HFF-Myc (cell line): ENCODE data around the gene SHISA5.

Experiments
- DNase-seq: peaks from one replicate; pipeline ENCODE4 v3.0.0-alpha.2; 2011; ENCODE audit warnings: low read depth; ENCODE audit errors: extremely low read depth
- H3K4me3 ChIP-seq: replicated peaks from 2 replicates; pipeline ENCODE4 v1.5.1; 2011; ENCODE audit warnings: low read depth, mild to moderate bottlenecking, control low read depth, low read length
- CTCF ChIP-seq: IDR thresholded peaks from 2 replicates; pipeline ENCODE4 v1.5.1; 2012; ENCODE audit warnings: mild to moderate bottlenecking, low read depth, low read length, control low read depth; ENCODE audit errors: missing control alignments

SHISA5 gene

GRCh38 chr3:48546203-48546829 lies 42.3 kb upstream of the SHISA5 start:
- DNase-seq, result no peak
- no peak for TF ChIP-seq CTCF
- no peak overlapping the region for H3K4me3 ChIP-seq

- no peak overlapping the region for H3K4me3 ChIP-seq
- TF ChIP-seq CTCF, result no peak
- no peak for DNase-seq
Observed at GRCh38 chr3:48544141-48544540, 40.2 kb upstream of the SHISA5 start.

- no peak for DNase-seq
- TF ChIP-seq CTCF, result no peak
- H3K4me3 ChIP-seq, result no peak overlapping the region
Observed at GRCh38 chr3:48543271-48543866, 39.4 kb upstream of the SHISA5 start.

- TF ChIP-seq CTCF, result no peak
- no peak overlapping the region for H3K4me3 ChIP-seq
- no peak for DNase-seq
Observed at GRCh38 chr3:48538451-48538850, 34.5 kb upstream of the SHISA5 start.

GRCh38 chr3:48536785-48537184 lies 32.8 kb upstream of the SHISA5 start:
- no peak for TF ChIP-seq CTCF
- H3K4me3 ChIP-seq, result no peak overlapping the region
- no peak for DNase-seq

- no peak for DNase-seq
- no peak overlapping the region for H3K4me3 ChIP-seq
- TF ChIP-seq CTCF, result no peak
Observed at GRCh38 chr3:48536116-48536515, 32.1 kb upstream of the SHISA5 start.

GRCh38 chr3:48535578-48535977 lies 31.6 kb upstream of the SHISA5 start:
- no peak for DNase-seq
- no peak overlapping the region for H3K4me3 ChIP-seq
- no peak for TF ChIP-seq CTCF
